ENCODE data around the gene ANKIB1.
"Not testable (repeated sequence)": the region's sequence is repeated elsewhere in the genome, so short reads cannot be mapped to it uniquely, and the experiment has no call there.

Gene ANKIB1

GRCh38 chr7:92356406-92356805 lies 110.6 kb downstream of the ANKIB1 start:
- H3K27me3 ChIP-seq (ENCODE audit: insufficient read depth, low read length), result no peaks in the 10 kb centered on the region
- no peaks in the 10 kb centered on the region for H3K4me1 ChIP-seq (ENCODE audit: insufficient read depth, low read length)
- no peaks in the 10 kb centered on the region for H3K9me3 ChIP-seq (ENCODE audit: low read length)
- H3K36me3 ChIP-seq (ENCODE audit: insufficient read depth, low read length), result peaks cover 38% of the 10 kb centered on the region
- H2AFZ ChIP-seq (ENCODE audit: low read depth, low read length), result no peak overlapping the region
- H3K4me3 ChIP-seq (ENCODE audit: low read length), result no peak overlapping the region

GRCh38 chr7:92357260-92357659 lies 111.5 kb downstream of the ANKIB1 start:
- no peaks in the 10 kb centered on the region for H3K4me1 ChIP-seq (ENCODE audit: insufficient read depth, low read length)

GRCh38 chr7:92359179-92359578 lies 113.4 kb downstream of the ANKIB1 start:
- not testable (repeated sequence) for H3K27me3 ChIP-seq (ENCODE audit: insufficient read depth, low read length); H3K4me1 ChIP-seq (ENCODE audit: insufficient read depth, low read length); H3K4me3 ChIP-seq (ENCODE audit: low read length); H2AFZ ChIP-seq (ENCODE audit: low read depth, low read length); H3K9me3 ChIP-seq (ENCODE audit: low read length)
- peaks cover 33% of the 10 kb centered on the region for H3K36me3 ChIP-seq (ENCODE audit: insufficient read depth, low read length)

More at GRCh38 chr7:92357260-92357659, 111.5 kb downstream of the ANKIB1 start:
- Histone ChIP-seq H3K27me3 (ENCODE audit: insufficient read depth, low read length) (no peaks in the 10 kb centered on the region), H3K36me3 (ENCODE audit: insufficient read depth, low read length) (peaks cover 42% of the 10 kb centered on the region), H2AFZ (ENCODE audit: low read depth, low read length) (no peak overlapping the region), H3K4me3 (ENCODE audit: low read length) (no peak overlapping the region), H3K9me3 (ENCODE audit: low read length) (no peaks in the 10 kb centered on the region)

- Histone ChIP-seq H3K4me3 (ENCODE audit: low read length) (no peak overlapping the region), H3K4me1 (ENCODE audit: insufficient read depth, low read length) (no peaks in the 10 kb centered on the region), H3K27me3 (ENCODE audit: insufficient read depth, low read length) (no peaks in the 10 kb centered on the region), H2AFZ (ENCODE audit: low read depth, low read length) (no peak overlapping the region), H3K9me3 (ENCODE audit: low read length) (no peaks in the 10 kb centered on the region), H3K36me3 (ENCODE audit: insufficient read depth, low read length) (peaks cover 29% of the 10 kb centered on the region)
Measured at GRCh38 chr7:92359801-92360200, 114.0 kb downstream of the ANKIB1 start.

- Histone ChIP-seq H2AFZ (ENCODE audit: low read depth, low read length) (no peak overlapping the region), H3K27me3 (ENCODE audit: insufficient read depth, low read length) (no peaks in the 10 kb centered on the region), H3K9me3 (ENCODE audit: low read length) (no peaks in the 10 kb centered on the region), H3K36me3 (ENCODE audit: insufficient read depth, low read length) (peaks cover 28% of the 10 kb centered on the region), H3K4me3 (ENCODE audit: low read length) (no peak overlapping the region), H3K4me1 (ENCODE audit: insufficient read depth, low read length) (no peaks in the 10 kb centered on the region)
Measured at GRCh38 chr7:92360387-92360786, 114.6 kb downstream of the ANKIB1 start.

GRCh38 chr7:92362131-92362530 lies 116.4 kb downstream of the ANKIB1 start:
- Histone ChIP-seq H3K36me3 (ENCODE audit: insufficient read depth, low read length) (peaks cover 35% of the 10 kb centered on the region), H2AFZ (ENCODE audit: low read depth, low read length) (no peak overlapping the region), H3K4me3 (ENCODE audit: low read length) (no peak overlapping the region), H3K4me1 (ENCODE audit: insufficient read depth, low read length) (no peaks in the 10 kb centered on the region), H3K9me3 (ENCODE audit: low read length) (no peaks in the 10 kb centered on the region), H3K27me3 (ENCODE audit: insufficient read depth, low read length) (no peaks in the 10 kb centered on the region)

- no peak overlapping the region for H3K4me3 ChIP-seq (ENCODE audit: low read length)
- no peaks in the 10 kb centered on the region for H3K27me3 ChIP-seq (ENCODE audit: insufficient read depth, low read length)
- no peak overlapping the region for H2AFZ ChIP-seq (ENCODE audit: low read depth, low read length)
- H3K4me1 ChIP-seq (ENCODE audit: insufficient read depth, low read length), result no peaks in the 10 kb centered on the region
- peaks cover 27% of the 10 kb centered on the region for H3K36me3 ChIP-seq (ENCODE audit: insufficient read depth, low read length)
- no peaks in the 10 kb centered on the region for H3K9me3 ChIP-seq (ENCODE audit: low read length)
Measured at GRCh38 chr7:92366730-92367129, 121.0 kb downstream of the ANKIB1 start.

- Histone ChIP-seq H3K9me3 (ENCODE audit: low read length) (no peaks in the 10 kb centered on the region), H3K4me3 (ENCODE audit: low read length) (no peak overlapping the region), H2AFZ (ENCODE audit: low read depth, low read length) (no peak overlapping the region), H3K27me3 (ENCODE audit: insufficient read depth, low read length) (no peaks in the 10 kb centered on the region), H3K4me1 (ENCODE audit: insufficient read depth, low read length) (no peaks in the 10 kb centered on the region), H3K36me3 (ENCODE audit: insufficient read depth, low read length) (peaks cover 22% of the 10 kb centered on the region)
Measured at GRCh38 chr7:92368741-92369140, 123.0 kb downstream of the ANKIB1 start.

GRCh38 chr7:92375013-92375412 lies 129.2 kb downstream of the ANKIB1 start:
- peaks cover 28% of the 10 kb centered on the region for H3K36me3 ChIP-seq (ENCODE audit: insufficient read depth, low read length)
- H2AFZ ChIP-seq (ENCODE audit: low read depth, low read length), result no peak overlapping the region
- no peaks in the 10 kb centered on the region for H3K27me3 ChIP-seq (ENCODE audit: insufficient read depth, low read length)
- H3K9me3 ChIP-seq (ENCODE audit: low read length), result peaks cover 4% of the 10 kb centered on the region
- no peak overlapping the region for H3K4me3 ChIP-seq (ENCODE audit: low read length)
- no peaks in the 10 kb centered on the region for H3K4me1 ChIP-seq (ENCODE audit: insufficient read depth, low read length)

- peaks cover 46% of the 10 kb centered on the region for H3K36me3 ChIP-seq (ENCODE audit: insufficient read depth, low read length)
- no peaks in the 10 kb centered on the region for H3K9me3 ChIP-seq (ENCODE audit: low read length)
- no peaks in the 10 kb centered on the region for H3K4me1 ChIP-seq (ENCODE audit: insufficient read depth, low read length)
- H2AFZ ChIP-seq (ENCODE audit: low read depth, low read length), result no peak overlapping the region
- no peak overlapping the region for H3K4me3 ChIP-seq (ENCODE audit: low read length)
- H3K27me3 ChIP-seq (ENCODE audit: insufficient read depth, low read length), result no peaks in the 10 kb centered on the region
Measured at GRCh38 chr7:92391071-92391470, 145.3 kb downstream of the ANKIB1 start.

- Histone ChIP-seq H3K4me1 (ENCODE audit: insufficient read depth, low read length) (no peaks in the 10 kb centered on the region), H3K9me3 (ENCODE audit: low read length) (no peaks in the 10 kb centered on the region), H2AFZ (ENCODE audit: low read depth, low read length) (no peak overlapping the region), H3K27me3 (ENCODE audit: insufficient read depth, low read length) (no peaks in the 10 kb centered on the region), H3K4me3 (ENCODE audit: low read length) (no peak overlapping the region), H3K36me3 (ENCODE audit: insufficient read depth, low read length) (peaks cover 45% of the 10 kb centered on the region)
Measured at GRCh38 chr7:92397542-92397941, 151.8 kb downstream of the ANKIB1 start.

GRCh38 chr7:92400013-92400412 lies 154.2 kb downstream of the ANKIB1 start:
- no peaks in the 10 kb centered on the region for H3K27me3 ChIP-seq (ENCODE audit: insufficient read depth, low read length)
- no peak overlapping the region for H2AFZ ChIP-seq (ENCODE audit: low read depth, low read length)
- H3K36me3 ChIP-seq (ENCODE audit: insufficient read depth, low read length), result peaks cover 33% of the 10 kb centered on the region

GRCh38 chr7:92402920-92403759 lies 157.4 kb downstream of the ANKIB1 start:
- Histone ChIP-seq H3K4me3 (ENCODE audit: low read length) (no peak overlapping the region), H3K9me3 (ENCODE audit: low read length) (no peaks in the 10 kb centered on the region), H2AFZ (ENCODE audit: low read depth, low read length) (no peak overlapping the region), H3K27me3 (ENCODE audit: insufficient read depth, low read length) (no peaks in the 10 kb centered on the region), H3K4me1 (ENCODE audit: insufficient read depth, low read length) (no peaks in the 10 kb centered on the region), H3K36me3 (ENCODE audit: insufficient read depth, low read length) (peaks cover 17% of the 10 kb centered on the region)

More at GRCh38 chr7:92400013-92400412, 154.2 kb downstream of the ANKIB1 start:
- no peaks in the 10 kb centered on the region for H3K9me3 ChIP-seq (ENCODE audit: low read length)
- H3K4me1 ChIP-seq (ENCODE audit: insufficient read depth, low read length), result no peaks in the 10 kb centered on the region
- no peak overlapping the region for H3K4me3 ChIP-seq (ENCODE audit: low read length)

- Histone ChIP-seq H3K4me1 (ENCODE audit: insufficient read depth, low read length) (no peaks in the 10 kb centered on the region), H3K9me3 (ENCODE audit: low read length) (no peaks in the 10 kb centered on the region), H2AFZ (ENCODE audit: low read depth, low read length) (no peak overlapping the region), H3K27me3 (ENCODE audit: insufficient read depth, low read length) (no peaks in the 10 kb centered on the region), H3K4me3 (ENCODE audit: low read length) (no peak overlapping the region), H3K36me3 (ENCODE audit: insufficient read depth, low read length) (peaks cover 11% of the 10 kb centered on the region)
Measured at GRCh38 chr7:92403760-92404074, 157.9 kb downstream of the ANKIB1 start.

Measured in neuron (in vitro differentiated cells).